GM12878 (cell line): ENCODE measurements around the gene OR10S1.
"Not testable (repeated sequence)": the region's sequence is repeated elsewhere in the genome, so short reads cannot be mapped to it uniquely, and the experiment has no call there.

Experiments used
- GABPA ChIP-seq: IDR thresholded peaks from 2 replicates; pipeline ENCODE4 v1.6.1; 2014; ENCODE audit warnings: antibody characterized with exemption, low read depth, mild to moderate bottlenecking, inconsistent platforms
- IKZF1 ChIP-seq: fragments of 450-650 bp; conservative IDR thresholded peaks from 2 replicates; pipeline ENCODE4 v1.6.1; 2017; ENCODE audit warnings: antibody characterized with exemption, mild to moderate bottlenecking
- NFIC ChIP-seq: IDR thresholded peaks from 2 replicates; pipeline ENCODE4 v1.6.1; 2012; ENCODE audit warnings: low read depth, mild to moderate bottlenecking, inconsistent platforms, low read length, moderate library complexity
- NKRF ChIP-seq: fragments of 450-650 bp; conservative IDR thresholded peaks from 2 replicates; pipeline ENCODE4 v1.6.1; 2017; ENCODE audit warnings: mild to moderate bottlenecking, moderate library complexity
- RAD51 ChIP-seq: fragments of 450-650 bp; IDR thresholded peaks from 2 replicates; pipeline ENCODE4 v1.6.1; 2016; ENCODE audit warnings: moderate library complexity, mild to moderate bottlenecking, inconsistent platforms
- YY1 ChIP-seq: IDR thresholded peaks from 2 replicates; pipeline ENCODE4 v1.6.1; 2011; ENCODE audit warnings: low read depth, mild to moderate bottlenecking, low read length
- ZBTB40 ChIP-seq: fragments of 450-650 bp; IDR thresholded peaks from 2 replicates; pipeline ENCODE4 v1.6.1; 2016; ENCODE audit warnings: mild to moderate bottlenecking, moderate library complexity, borderline replicate concordance
- ZNF384 ChIP-seq: IDR thresholded peaks from 2 replicates; pipeline ENCODE4 v1.6.1; 2012; ENCODE audit warnings: low read depth, mild to moderate bottlenecking, low read length, improper control_type of control experiment, borderline replicate concordance

DNA sequence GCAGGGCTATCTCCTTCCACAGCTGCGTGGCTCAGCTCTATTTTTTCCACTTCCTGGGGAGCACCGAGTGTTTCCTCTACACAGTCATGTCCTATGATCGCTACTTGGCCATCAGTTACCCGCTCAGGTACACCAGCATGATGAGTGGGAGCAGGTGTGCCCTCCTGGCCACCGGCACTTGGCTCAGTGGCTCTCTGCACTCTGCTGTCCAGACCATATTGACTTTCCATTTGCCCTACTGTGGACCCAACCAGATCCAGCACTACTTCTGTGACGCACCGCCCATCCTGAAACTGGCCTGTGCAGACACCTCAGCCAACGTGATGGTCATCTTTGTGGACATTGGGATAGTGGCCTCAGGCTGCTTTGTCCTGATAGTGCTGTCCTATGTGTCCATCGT, 38.3 kb upstream of the OR10S1 start:
- TF ChIP-seq YY1, ZBTB40, NFIC, NKRF, ZNF384, IKZF1, RAD51, GABPA: not testable (repeated sequence)
